Measurements from ENCODE around the gene APCDD1.
"Not testable (repeated sequence)": the region's sequence is repeated elsewhere in the genome, so short reads cannot be mapped to it uniquely, and the experiment has no call there.

The APCDD1 gene

DNA sequence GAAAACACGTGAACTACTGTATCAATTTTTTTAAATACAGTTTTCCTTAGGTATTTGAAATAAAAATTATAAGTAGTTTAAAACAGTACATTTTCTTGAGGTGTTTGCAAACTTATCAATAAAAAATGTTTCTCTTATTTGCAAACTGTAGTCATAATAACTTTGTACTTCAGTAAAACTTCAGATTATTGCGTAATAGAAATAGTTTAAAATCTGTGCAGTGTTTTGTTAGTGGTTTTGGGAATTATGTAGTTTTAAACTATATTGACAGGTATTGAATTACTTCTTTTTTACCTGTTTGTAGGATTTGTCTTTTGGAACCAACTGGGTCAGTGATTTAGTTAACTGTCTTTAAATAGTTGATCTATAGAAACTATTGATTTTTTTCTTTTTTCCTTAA, 78.7 kb downstream of the APCDD1 start:
- no peak for DNase-seq

DNA sequence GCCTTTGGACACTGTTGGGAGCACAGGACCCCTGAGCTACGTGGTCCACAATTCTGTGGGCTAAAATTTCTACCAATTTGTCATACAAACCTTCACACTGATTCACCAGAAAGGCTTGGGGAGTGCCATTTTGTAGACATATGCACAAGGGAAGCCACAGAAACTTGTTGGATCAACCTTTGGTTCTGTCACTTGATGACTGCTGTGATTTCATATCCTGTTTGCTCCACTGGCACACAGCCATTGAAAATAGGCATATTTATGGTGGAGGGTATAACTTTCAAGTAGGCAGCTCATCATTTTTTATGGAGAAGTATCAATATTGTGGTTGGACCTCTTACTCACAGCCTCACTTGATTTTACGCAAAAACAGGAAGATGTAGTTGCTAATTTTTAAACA, 81.8 kb downstream of the APCDD1 start:
- DNase-seq, result no peak

DNA sequence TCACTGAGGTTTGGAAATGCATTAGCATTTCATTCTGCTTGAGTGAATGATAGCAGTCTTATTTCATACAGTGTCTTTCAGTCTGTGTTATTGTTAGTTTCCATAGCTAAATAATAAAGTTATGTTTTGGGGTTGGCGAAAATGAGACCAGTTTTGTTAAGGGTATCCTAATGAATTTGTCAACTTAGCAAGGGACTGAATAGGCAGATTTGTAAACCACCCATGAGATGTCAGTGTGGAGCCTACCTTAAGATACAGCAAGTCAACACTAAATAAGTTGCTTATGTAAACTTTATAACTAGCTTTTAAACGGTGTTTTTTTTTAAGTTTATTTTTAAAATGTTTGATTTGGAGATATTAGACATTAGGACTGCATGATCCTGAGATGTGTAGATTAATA, 83.3 kb downstream of the APCDD1 start:
- DNase-seq, result no peak

DNA sequence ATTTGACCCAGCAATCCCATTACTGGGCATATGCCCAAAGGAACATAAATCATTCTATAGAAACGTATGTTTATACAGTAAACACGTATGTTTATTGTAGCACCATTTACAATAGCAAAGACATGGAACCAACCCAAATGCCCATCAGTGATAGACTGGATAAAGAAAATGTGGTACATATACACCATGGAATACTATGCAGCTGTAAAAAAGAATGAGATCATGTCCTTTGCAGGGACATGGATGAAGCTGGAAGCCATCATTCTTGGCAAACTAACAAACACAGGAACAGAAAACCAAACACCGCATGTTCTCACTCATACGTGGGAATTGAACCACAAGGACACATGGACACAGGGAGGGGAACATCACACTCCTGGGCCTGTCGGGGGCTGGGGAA, 84.7 kb downstream of the APCDD1 start:
- DNase-seq, result not testable (repeated sequence)

Measured in stimulated activated CD4-positive, alpha-beta T cell treated with anti-CD3 and anti-CD28 coated beads, Interleukin-4, amount 100 ng/mL, for 1 hour (primary cell).